ENCODE results near the gene CRADD. TPM values are rescaled to one million over a fixed set of nuclear protein-coding genes. Genes with fewer than 3 reads are reported as not detected.

Gene CRADD
- total and polyA plus RNA-seq, 2 of the 4 experiments (the other 2 are of a cell fraction) = 11.1 to 14.0 TPM

GRCh38 chr12:93704625-93705024 is 27.4 kb downstream of the CRADD start:
- Histone ChIP-seq H3K79me1 (ENCODE audit: low read depth in 1 of 2, low read length in 2 of 2) (peaks cover 20 to 45% of the 10 kb centered on the region in 2 experiments), H2AFZ (replicated peaks; ENCODE audit: low read length, poor library complexity) (peak overlapping the region; percentile 12), H3K18ac (ENCODE audit: low read depth, low read length) (no peak overlapping the region), H3K27me3 (ENCODE audit: control insufficient read depth, insufficient read depth, low read length) (no peaks in the 10 kb centered on the region), H4K8ac (ENCODE audit: low read depth in 2 of 2, low read length in 2 of 2) (no peak overlapping the region), H2AK5ac (ENCODE audit: low read depth, low read length) (peak overlapping the region; percentile 14; the same call in 1 of the 2 replicates), H2BK120ac (ENCODE audit: low read depth, low read length) (peak overlapping the region; percentile 6; the same call in 1 of the 2 replicates), H3K4me1 (ENCODE audit: control insufficient read depth, insufficient read depth, low read length) (peaks cover 8% of the 10 kb centered on the region), H3K4me3 (ENCODE audit: insufficient read depth, low read depth, low read length) (no peak overlapping the region), H3K36me3 (ENCODE audit: control insufficient read depth, insufficient read depth, low read length) (no peaks in the 10 kb centered on the region), H3K14ac (replicated peaks; ENCODE audit: low read depth, low read length) (no peak overlapping the region), H3K4ac (ENCODE audit: low read depth, low read length) (no peak overlapping the region), H3K9ac (ENCODE audit: low read depth, low read length) (no peak overlapping the region), H3K9me1 (ENCODE audit: insufficient read depth, low read length) (peaks cover 10% of the 10 kb centered on the region), H2BK5ac (ENCODE audit: low read depth, low read length, poor library complexity, severe bottlenecking) (no peak overlapping the region), H4K5ac (ENCODE audit: low read depth, low read length) (no peak overlapping the region), H2BK20ac (ENCODE audit: low read depth, low read length) (no peak overlapping the region), H2AK9ac (replicated peaks; ENCODE audit: low read depth, low read length, poor library complexity) (no peak overlapping the region), H4K91ac (ENCODE audit: insufficient read depth, low read depth, low read length) (no peak overlapping the region), H3K27ac (ENCODE audit: insufficient read depth, low read length) (no peak overlapping the region), H2BK15ac (ENCODE audit: low read depth, low read length) (no peak overlapping the region), H3K4me2 (ENCODE audit: low read depth, low read length) (no peak overlapping the region), H3K23ac (ENCODE audit: low read depth, low read length) (no peak overlapping the region), H3K56ac (ENCODE audit: extremely low read depth, insufficient read depth, low read length) (no peak overlapping the region), H3K9me3 (ENCODE audit: control insufficient read depth, insufficient read depth, low read length) (peaks cover 2% of the 10 kb centered on the region; the same call in 1 of the 2 replicates), H4K20me1 (ENCODE audit: insufficient read depth, low read length) (no peaks in the 10 kb centered on the region)
- TF ChIP-seq MXI1 (IDR thresholded peaks at IDR 0.05; ENCODE audit: borderline replicate concordance, low read depth, low read length) (no peak), SMC3 (IDR thresholded peaks at IDR 0.05; ENCODE audit: low read depth, low read length) (no peak), RAD21 (IDR thresholded peaks at IDR 0.05; ENCODE audit: low read length) (no peak), POLR2A (IDR thresholded peaks at IDR 0.05; ENCODE audit: low read depth, low read length) (no peak), MAZ (IDR thresholded peaks at IDR 0.05; ENCODE audit: borderline replicate concordance, low read depth, low read length) (no peak), FOS (IDR thresholded peaks at IDR 0.05; ENCODE audit: low read depth, low read length) (no peak)
- in situ Hi-C loops (cut with MboI; ENCODE audit: low sequenced_read_pairs) = no loop called here
- ChIA-PET POLR2A (ENCODE audit: unreplicated experiment) (no interaction called here), CTCF (no interaction called here)
- no TSS peak for BruUV-seq (replicated peaks)
- DNase-seq = no peak
- 100% methylated on average over 1 of the region's 4 CpGs; no CpG with 5 or more reads in 1 of the 2 experiments for WGBS, 2 experiments (ENCODE audit: extremely low coverage in 2 of 2, insufficient read length in 1 of 2)
- no peak for ATAC-seq (ENCODE audit: low read depth)
- intact Hi-C loops (cut with micrococcal nuclease) = no loop called here
- dilution Hi-C loops (cut with HindIII; ENCODE audit: low sequenced_read_pairs, unreplicated experiment) = no loop called here

Data from IMR-90 (cell line).